ENCODE data around the gene PI4K2A.

GRCh38 chr10:97707134-97707861 is 66.8 kb downstream of the PI4K2A start:
- TF ChIP-seq CTCF (IDR thresholded peaks at IDR 0.05; ENCODE audit: low read depth, low read length) (no peak), EZH2phosphoT487 (IDR thresholded peaks at IDR 0.05; ENCODE audit: low read depth) (no peak)
